Measurements from ENCODE around the gene CANX. TPM values are rescaled to one million over a fixed set of nuclear protein-coding genes. Genes with fewer than 3 reads are reported as not detected.
"Not testable (repeated sequence)": the region's sequence is repeated elsewhere in the genome, so short reads cannot be mapped to it uniquely, and the experiment has no call there.

CANX gene
- total RNA-seq, 4 donors from 2014 or later: 155 to 550 (median 392) TPM

GRCh38 chr5:179678223-179679013 is 20.3 kb upstream of the CANX start:
- TF ChIP-seq CTCF (IDR thresholded peaks at IDR 0.05) (peak in 2 of 4 experiments; percentile 21 to 38), POLR2A (IDR thresholded peaks at IDR 0.05) (peak; percentile 75 to 95)

GRCh38 chr5:179679014-179679674 is 19.6 kb upstream of the CANX start:
- peak; percentile 77 to 83 for DNase-seq
- Histone ChIP-seq H3K27ac (peak overlapping the region; percentile 82 to 92), H3K9me3 (no peaks in the 10 kb centered on the region), H3K4me3 (peak overlapping the region; percentile 70 to 72), H3K36me3 (no peaks in the 10 kb centered on the region), H3K27me3 (no peaks in the 10 kb centered on the region), H3K4me1 (peaks cover 0 to 9% of the 10 kb centered on the region in 2 donors)
- intact Hi-C loops (cut with DNase I; ENCODE audit: low total_unique reads): no loop called here
- TF ChIP-seq POLR2A (IDR thresholded peaks at IDR 0.05) (no peak), CTCF (IDR thresholded peaks at IDR 0.05) (peak; percentile 29 to 49 (median 39))

More at GRCh38 chr5:179678223-179679013, 20.3 kb upstream of the CANX start:
- intact Hi-C loops (cut with DNase I; ENCODE audit: low total_unique reads): no loop called here
- H3K27me3 ChIP-seq: no peaks in the 10 kb centered on the region
- no peaks in the 10 kb centered on the region for H3K9me3 ChIP-seq
- peak; percentile 94 to 95 for DNase-seq
- peak overlapping the region; percentile 82 to 92 for H3K27ac ChIP-seq
- peak overlapping the region; percentile 70 to 72 for H3K4me3 ChIP-seq
- H3K4me1 ChIP-seq: peaks cover 0 to 9% of the 10 kb centered on the region in 2 donors
- H3K36me3 ChIP-seq: no peaks in the 10 kb centered on the region

- Histone ChIP-seq H3K36me3 (no peaks in the 10 kb centered on the region), H3K27me3 (no peaks in the 10 kb centered on the region), H3K4me1 (peaks cover 0 to 9% of the 10 kb centered on the region in 2 donors), H3K4me3 (no peak overlapping the region), H3K27ac (no peak overlapping the region), H3K9me3 (no peaks in the 10 kb centered on the region)
- TF ChIP-seq POLR2A (IDR thresholded peaks at IDR 0.05) (no peak), CTCF (IDR thresholded peaks at IDR 0.05) (no peak)
- no peak for DNase-seq
- intact Hi-C loops (cut with DNase I; ENCODE audit: low total_unique reads): no loop called here
These were observed 18.6 kb upstream of the CANX start for GRCh38 chr5:179680014-179680779.

- Histone ChIP-seq H3K4me1 (peaks cover 0 to 9% of the 10 kb centered on the region in 2 donors), H3K36me3 (no peaks in the 10 kb centered on the region), H3K27ac (no peak within 1 kb of the TSS), H3K27me3 (no peaks in the 10 kb centered on the region), H3K9me3 (no peaks in the 10 kb centered on the region), H3K4me3 (no peak within 1 kb of the TSS)
- intact Hi-C loops (cut with DNase I; ENCODE audit: low total_unique reads): no loop called here
- TF ChIP-seq POLR2A (IDR thresholded peaks at IDR 0.05): no peak
- TF ChIP-seq CTCF (IDR thresholded peaks at IDR 0.05): no peak
- DNase-seq: no peak
These were observed 17.9 kb upstream of the CANX start, which contains the start of gene CBY3 for GRCh38 chr5:179680780-179681401. Gene CBY3, minus strand, starts transcription at chr5:179681034. Its CDS starts 116 bp downstream, at chr5:179680918.

GRCh38 chr5:179689212-179689611 is 9.6 kb upstream of the CANX start:
- H3K27me3 ChIP-seq; H3K9me3 ChIP-seq; H3K4me3 ChIP-seq; intact Hi-C loops (cut with DNase I; ENCODE audit: low total_unique reads); H3K27ac ChIP-seq; DNase-seq; H3K36me3 ChIP-seq; H3K4me1 ChIP-seq: not testable (repeated sequence)

Data from uterus (tissue), 4 donors.